HepG2 (cell line): ENCODE measurements around the gene PPP1R18. TPM values are rescaled to one million over a fixed set of nuclear protein-coding genes. Genes with fewer than 3 reads are reported as not detected.

Experiments used
- ARNTL ChIP-seq: sonication (generic); formaldehyde crosslinking; IDR thresholded peaks from 2 replicates; pipeline ENCODE4 v1.4.0; 2020; ENCODE audit warnings: mild to moderate bottlenecking, missing genetic modification reagents
- CBX5 ChIP-seq: sonication (generic); formaldehyde crosslinking; IDR thresholded peaks from 2 replicates; pipeline ENCODE4 v1.4.0; 2020; ENCODE audit warnings: missing genetic modification reagents, borderline replicate concordance
- HOXA3 ChIP-seq: sonication (generic); formaldehyde crosslinking; IDR thresholded peaks from 2 replicates; pipeline ENCODE4 v1.5.0; 2020; ENCODE audit warnings: missing genetic modification reagents
- KAT2B ChIP-seq: fragments of 150-350 bp; IDR thresholded peaks from 2 replicates; pipeline ENCODE4 v1.6.1; 2014; ENCODE audit warnings: low read depth, low read length, borderline replicate concordance
- MBD4 ChIP-seq: IDR thresholded peaks from 2 replicates; pipeline ENCODE4 v1.6.1; 2012; ENCODE audit warnings: low read length, inconsistent platforms, borderline replicate concordance
- NAIF1 ChIP-seq: sonication (generic); formaldehyde crosslinking; IDR thresholded peaks from 2 replicates; pipeline ENCODE4 v1.5.0; 2020; ENCODE audit warnings: mild to moderate bottlenecking, missing genetic modification reagents, borderline replicate concordance
- NONO ChIP-seq, 2 experiments: fragments of 450-650 bp in 1 of 2; sonication (generic) in 1 of 2; formaldehyde crosslinking in 1 of 2; IDR thresholded peaks in 1 of 2; conservative IDR thresholded peaks in 1 of 2; 2 replicates each; pipeline versions ENCODE4 v1.6.1 to v1.8.0; 2017 to 2022; ENCODE audit warnings: mild to moderate bottlenecking in 1 of 2, missing genetic modification reagents in 1 of 2, moderate library complexity in 1 of 2
- PHF20 ChIP-seq: sonication (generic); formaldehyde crosslinking; IDR thresholded peaks from 2 replicates; pipeline ENCODE4 v1.5.0; 2020; ENCODE audit warnings: mild to moderate bottlenecking, missing genetic modification reagents
- POGK ChIP-seq: sonication (generic); formaldehyde crosslinking; conservative IDR thresholded peaks from 2 replicates; pipeline ENCODE4 v1.8.0; 2022; ENCODE audit warnings: mild to moderate bottlenecking, moderate library complexity, missing genetic modification reagents
- PTBP1 ChIP-seq: fragments of 200-400 bp; formaldehyde crosslinking; IDR thresholded peaks from 2 replicates; pipeline ENCODE4 v1.6.1; 2018; ENCODE audit warnings: low read length, low read depth; ENCODE audit not compliant: poor library complexity, severe bottlenecking
- RFX5 ChIP-seq: IDR thresholded peaks from 2 replicates; pipeline ENCODE4 v1.6.1; 2011; ENCODE audit warnings: low read depth, low read length, improper control_type of control experiment
- RXRA ChIP-seq: sonication (generic); formaldehyde crosslinking; IDR thresholded peaks from 2 replicates; pipeline ENCODE4 v1.5.1; 2020; ENCODE audit warnings: missing genetic modification reagents
- RXRB ChIP-seq: IDR thresholded peaks from 2 replicates; pipeline ENCODE4 v1.6.1; 2016; ENCODE audit warnings: borderline replicate concordance, missing genetic modification reagents, missing compliant biosample characterization
- SALL1 ChIP-seq: sonication (generic); formaldehyde crosslinking; IDR thresholded peaks from 2 replicates; pipeline ENCODE4 v1.8.0; 2022; ENCODE audit warnings: mild to moderate bottlenecking, missing genetic modification reagents
- SMYD3 ChIP-seq: sonication (generic); formaldehyde crosslinking; IDR thresholded peaks from 2 replicates; pipeline ENCODE4 v1.8.1; 2023; ENCODE audit warnings: mild to moderate bottlenecking, missing genetic modification reagents
- SP2 ChIP-seq: sonication (generic); formaldehyde crosslinking; IDR thresholded peaks from 2 replicates; pipeline ENCODE4 v1.5.1; 2020; ENCODE audit warnings: mild to moderate bottlenecking, missing genetic modification reagents
- ZNF501 ChIP-seq: sonication (generic); formaldehyde crosslinking; IDR thresholded peaks from 2 replicates; pipeline ENCODE4 v1.5.1; 2020; ENCODE audit warnings: mild to moderate bottlenecking, moderate library complexity, missing genetic modification reagents
- ZNF547 ChIP-seq: sonication (generic); formaldehyde crosslinking; IDR thresholded peaks from 2 replicates; pipeline ENCODE4 v1.5.1; 2020; ENCODE audit warnings: mild to moderate bottlenecking, missing genetic modification reagents
- ZNF773 ChIP-seq: sonication (generic); formaldehyde crosslinking; IDR thresholded peaks from 2 replicates; pipeline ENCODE4 v1.4.0; 2020; ENCODE audit warnings: missing genetic modification reagents, borderline replicate concordance
- ZNF792 ChIP-seq: IDR thresholded peaks from 2 replicates; pipeline ENCODE4 v1.6.1; 2016
- ZNF891 ChIP-seq: sonication (generic); formaldehyde crosslinking; IDR thresholded peaks from 2 replicates; pipeline ENCODE4 v1.5.0; 2020; ENCODE audit warnings: mild to moderate bottlenecking, missing genetic modification reagents
- polyA plus RNA-seq, 8 experiments: library from polyadenylated mRNA; depleted of rRNA in 3 of 8; stranded (reverse) in 7 of 8; unstranded in 1 of 8; fragments of >200 nt; fragmentation: Illumina TruSeq in 4 of 8; extraction: Trizol in 4 of 8; gene quantifications; 2 replicates each; pipeline versions ENCODE4 v1.2.1 to v1.2.3, GENCODE V29; 2011 to 2016; ENCODE audit warnings: low read depth in 4 of 8, missing spikeins in 1 of 8, mixed read lengths in 1 of 8; ENCODE audit not compliant: insufficient read depth in 1 of 8
- total RNA-seq, 5 experiments: library from RNA; depleted of rRNA; stranded (reverse); fragments of >200 nt; fragmentation: Illumina TruSeq; extraction: Trizol; gene quantifications; 2 replicates each; pipeline ENCODE4 v1.2.3, GENCODE V29; 2016; ENCODE audit warnings: low read depth in 1 of 5
- TF ChIP-seq, protein P1 (sequence below): IDR thresholded peaks from 2 replicates; pipeline ENCODE4 v1.6.1; 2012; ENCODE audit warnings: low read depth, low read length, improper control_type of control experiment
- TF ChIP-seq, protein P2 (sequence below): sonication (generic); formaldehyde crosslinking; IDR thresholded peaks from 2 replicates; pipeline ENCODE4 v1.9.0; 2021; ENCODE audit warnings: missing genetic modification reagents, mild to moderate bottlenecking, borderline replicate concordance

The PPP1R18 gene
- total and polyA plus RNA-seq, 2 of the 13 experiments (the other 11 are each of a cell fraction or from before 2014, with no cell fraction given): 4.9 to 9.2 TPM

- TF ChIP-seq NONO (IDR thresholded peaks at IDR 0.05) (no peak), NONO (CRISPR knock-in tag; conservative IDR thresholded peaks at IDR 0.05) (peak; percentile 56; the same call in 1 of the 2 replicates), SALL1 (CRISPR knock-in tag) (peak; percentile 73), CBX5 (CRISPR knock-in tag) (peak; percentile 31; the same call in 1 of the 2 replicates), SMYD3 (CRISPR knock-in tag) (no peak), MBD4 (no peak), ZNF501 (CRISPR knock-in tag) (no peak), ZNF547 (CRISPR knock-in tag) (peak; percentile 37; the same call in 1 of the 2 replicates), PTBP1 (no peak), KAT2B (no peak), ARNTL (CRISPR knock-in tag) (no peak), PHF20 (CRISPR knock-in tag) (no peak), NAIF1 (CRISPR knock-in tag) (no peak), ZNF792 (CRISPR knock-in tag) (0 out of 2 replicates have a peak, but pooled peaks have one; percentile 36), SP2 (no peak), ZNF891 (CRISPR knock-in tag) (peak; percentile 76), ZNF773 (CRISPR knock-in tag) (no peak), HOXA3 (CRISPR knock-in tag) (peak; percentile 79), RXRB (CRISPR knock-in tag) (peak; percentile 35; the same call in 1 of the 2 replicates), POGK (CRISPR knock-in tag) (no peak), RXRA (CRISPR knock-in tag) (peak; percentile 51; the same call in 1 of the 2 replicates), RFX5 (no peak)
- TF ChIP-seq, protein P1, sequence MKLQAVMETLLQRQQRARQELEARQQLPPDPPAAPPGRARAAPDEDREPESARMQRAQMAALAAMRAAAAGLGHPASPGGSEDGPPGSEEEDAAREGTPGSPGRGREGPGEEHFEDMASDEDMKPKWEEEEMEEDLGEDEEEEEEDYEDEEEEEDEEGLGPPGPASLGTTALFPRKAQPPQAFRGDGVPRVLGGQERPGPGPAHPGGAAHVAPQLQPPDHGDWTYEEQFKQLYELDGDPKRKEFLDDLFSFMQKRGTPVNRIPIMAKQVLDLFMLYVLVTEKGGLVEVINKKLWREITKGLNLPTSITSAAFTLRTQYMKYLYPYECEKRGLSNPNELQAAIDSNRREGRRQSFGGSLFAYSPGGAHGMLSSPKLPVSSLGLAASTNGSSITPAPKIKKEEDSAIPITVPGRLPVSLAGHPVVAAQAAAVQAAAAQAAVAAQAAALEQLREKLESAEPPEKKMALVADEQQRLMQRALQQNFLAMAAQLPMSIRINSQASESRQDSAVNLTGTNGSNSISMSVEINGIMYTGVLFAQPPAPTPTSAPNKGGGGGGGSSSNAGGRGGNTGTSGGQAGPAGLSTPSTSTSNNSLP: no peak
- TF ChIP-seq, protein P2, sequence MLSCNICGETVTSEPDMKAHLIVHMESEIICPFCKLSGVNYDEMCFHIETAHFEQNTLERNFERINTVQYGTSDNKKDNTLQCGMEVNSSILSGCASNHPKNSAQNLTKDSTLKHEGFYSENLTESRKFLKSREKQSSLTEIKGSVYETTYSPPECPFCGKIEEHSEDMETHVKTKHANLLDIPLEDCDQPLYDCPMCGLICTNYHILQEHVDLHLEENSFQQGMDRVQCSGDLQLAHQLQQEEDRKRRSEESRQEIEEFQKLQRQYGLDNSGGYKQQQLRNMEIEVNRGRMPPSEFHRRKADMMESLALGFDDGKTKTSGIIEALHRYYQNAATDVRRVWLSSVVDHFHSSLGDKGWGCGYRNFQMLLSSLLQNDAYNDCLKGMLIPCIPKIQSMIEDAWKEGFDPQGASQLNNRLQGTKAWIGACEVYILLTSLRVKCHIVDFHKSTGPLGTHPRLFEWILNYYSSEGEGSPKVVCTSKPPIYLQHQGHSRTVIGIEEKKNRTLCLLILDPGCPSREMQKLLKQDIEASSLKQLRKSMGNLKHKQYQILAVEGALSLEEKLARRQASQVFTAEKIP (CRISPR knock-in tag): no peak
Measured at GRCh38 chr6:30730601-30731435, 44.4 kb upstream of the PPP1R18 start (continued).
